Thyroid gland (tissue), 4 donors: ENCODE results near the gene MAMLD1. TPM values are rescaled to one million over a fixed set of nuclear protein-coding genes. Genes with fewer than 3 reads are reported as not detected.

Experiments used
- DNase-seq, 2 donors: peaks; one replicate each; pipeline ENCODE4 v3.0.0-alpha.2; 2019
- H3K27ac ChIP-seq, 3 donors: fragments of 200-600 bp; sonication (generic); 1 replicate in 2 of 3; 2 replicates in 1 of 3; pipeline ENCODE4 v1.5.1; 2016 to 2019; ENCODE audit warnings: mild to moderate bottlenecking in 1 of 3, moderate library complexity in 1 of 3
- H3K27me3 ChIP-seq: fragments of 200-600 bp; sonication (generic); one replicate; pipeline ENCODE4 v1.5.1; 2019
- H3K36me3 ChIP-seq, 2 donors: fragments of 200-600 bp; sonication (generic); one replicate each; pipeline ENCODE4 v1.5.1; 2016 to 2019
- H3K4me1 ChIP-seq, 2 donors: fragments of 200-600 bp; sonication (generic); one replicate each; pipeline ENCODE4 v1.5.1; 2017 to 2019
- H3K4me3 ChIP-seq, 3 donors: fragments of 200-600 bp; sonication (generic); replicated peaks in 1 of 3; 1 replicate in 2 of 3; 2 replicates in 1 of 3; pipeline ENCODE4 v1.5.1; 2016; ENCODE audit warnings: mild to moderate bottlenecking in 1 of 3
- H3K9me3 ChIP-seq: fragments of 200-600 bp; sonication (generic); one replicate; pipeline ENCODE4 v1.5.1; 2017
- POLR2A ChIP-seq, 2 donors: fragments of 450-650 bp; IDR thresholded peaks; one replicate each; pipeline ENCODE4 v1.6.1; 2017; ENCODE audit warnings: antibody characterized with exemption in 2 of 2, mild to moderate bottlenecking in 2 of 2, moderate library complexity in 1 of 2
- WGBS, 2 donors: methylation state at CpG; one replicate each; pipeline ENCODE4 v1.1.5; 2017; 5-methylcytosine and 5-hydroxymethylcytosine counted together
- intact Hi-C: fragments of 100-400 bp; cut with DNase I; formaldehyde crosslinking; loops from one replicate; pipeline ENCODE4 v1.15.1; 2023
- total RNA-seq, 4 donors: library from RNA; depleted of rRNA; stranded (reverse); fragments of >200 nt; gene quantifications; one replicate each; pipeline ENCODE4 v1.2.3, GENCODE V29; 2016
- TF ChIP-seq, protein P1 (sequence below), 6 experiments: fragments of 200-600 bp in 3 of 6; fragments of 450-650 bp in 3 of 6; sonication (generic) in 3 of 6; IDR thresholded peaks; one replicate each; pipeline ENCODE4 v1.5.1; 2016 to 2019; ENCODE audit warnings: antibody characterized with exemption in 6 of 6, mild to moderate bottlenecking in 2 of 6, inconsistent platforms in 1 of 6, moderate library complexity in 1 of 6

Gene MAMLD1
- total RNA-seq = 1 to 10 TPM; 1.3 to 2.2 (median 1.8) TPM

- no peaks in the 10 kb centered on the region for H3K36me3 ChIP-seq
- H3K27ac ChIP-seq = peak within 1 kb of the TSS in 2 of 3 donors; percentile 76 to 83
- 0 to 6% methylated on average over 1 to 2 of the region's 88 CpGs for WGBS, 2 donors
- H3K4me1 ChIP-seq = peaks cover 7 to 8% of the 10 kb centered on the region in 2 donors
- DNase-seq = peak; percentile 64 to 72
- no peaks in the 10 kb centered on the region for H3K9me3 ChIP-seq
- intact Hi-C loops = no loop called here
- H3K4me3 ChIP-seq = peak within 1 kb of the TSS in 2 of 3 donors; percentile 30 to 49
- no peaks in the 10 kb centered on the region for H3K27me3 ChIP-seq
- TF ChIP-seq, protein P1, sequence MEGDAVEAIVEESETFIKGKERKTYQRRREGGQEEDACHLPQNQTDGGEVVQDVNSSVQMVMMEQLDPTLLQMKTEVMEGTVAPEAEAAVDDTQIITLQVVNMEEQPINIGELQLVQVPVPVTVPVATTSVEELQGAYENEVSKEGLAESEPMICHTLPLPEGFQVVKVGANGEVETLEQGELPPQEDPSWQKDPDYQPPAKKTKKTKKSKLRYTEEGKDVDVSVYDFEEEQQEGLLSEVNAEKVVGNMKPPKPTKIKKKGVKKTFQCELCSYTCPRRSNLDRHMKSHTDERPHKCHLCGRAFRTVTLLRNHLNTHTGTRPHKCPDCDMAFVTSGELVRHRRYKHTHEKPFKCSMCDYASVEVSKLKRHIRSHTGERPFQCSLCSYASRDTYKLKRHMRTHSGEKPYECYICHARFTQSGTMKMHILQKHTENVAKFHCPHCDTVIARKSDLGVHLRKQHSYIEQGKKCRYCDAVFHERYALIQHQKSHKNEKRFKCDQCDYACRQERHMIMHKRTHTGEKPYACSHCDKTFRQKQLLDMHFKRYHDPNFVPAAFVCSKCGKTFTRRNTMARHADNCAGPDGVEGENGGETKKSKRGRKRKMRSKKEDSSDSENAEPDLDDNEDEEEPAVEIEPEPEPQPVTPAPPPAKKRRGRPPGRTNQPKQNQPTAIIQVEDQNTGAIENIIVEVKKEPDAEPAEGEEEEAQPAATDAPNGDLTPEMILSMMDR (IDR thresholded peaks at IDR 0.05) = peak in 1 of 6 experiments; percentile 3
- peak in 1 of 2 donors; percentile 71 for TF ChIP-seq POLR2A (IDR thresholded peaks at IDR 0.05)
Observed at GRCh38 chrX:150362599-150363481, at the start of gene MAMLD1. TSS of gene MAMLD1 (plus strand) at chrX:150363317. CDS start at chrX:150445517, 82,200 bp downstream.

- WGBS, 2 donors = 69 to 71% methylated on average over 5 of the region's 5 CpGs
- Histone ChIP-seq H3K9me3 (no peaks in the 10 kb centered on the region), H3K27me3 (no peaks in the 10 kb centered on the region), H3K4me1 (no peaks in the 10 kb centered on the region), H3K27ac (no peak overlapping the region), H3K4me3 (no peak overlapping the region), H3K36me3 (no peaks in the 10 kb centered on the region)
- DNase-seq = no peak
- intact Hi-C loops = no loop called here
- TF ChIP-seq, protein P1 (IDR thresholded peaks at IDR 0.05) = no peak
- no peak for TF ChIP-seq POLR2A (IDR thresholded peaks at IDR 0.05)
Observed at GRCh38 chrX:150313514-150313913, 49.6 kb upstream of the MAMLD1 start.

- 60 to 85% methylated on average over 2 to 3 of the region's 3 CpGs for WGBS, 2 donors
- no peak overlapping the region for H3K4me3 ChIP-seq
- H3K36me3 ChIP-seq = no peaks in the 10 kb centered on the region
- no peaks in the 10 kb centered on the region for H3K27me3 ChIP-seq
- intact Hi-C loops = no loop called here
- TF ChIP-seq, protein P1 (IDR thresholded peaks at IDR 0.05) = no peak
- no peak for TF ChIP-seq POLR2A (IDR thresholded peaks at IDR 0.05)
- no peaks in the 10 kb centered on the region for H3K9me3 ChIP-seq
- H3K4me1 ChIP-seq = no peaks in the 10 kb centered on the region
- DNase-seq = no peak
- H3K27ac ChIP-seq = no peak overlapping the region
Observed at GRCh38 chrX:150314186-150314585, 48.9 kb upstream of the MAMLD1 start.

DNA sequence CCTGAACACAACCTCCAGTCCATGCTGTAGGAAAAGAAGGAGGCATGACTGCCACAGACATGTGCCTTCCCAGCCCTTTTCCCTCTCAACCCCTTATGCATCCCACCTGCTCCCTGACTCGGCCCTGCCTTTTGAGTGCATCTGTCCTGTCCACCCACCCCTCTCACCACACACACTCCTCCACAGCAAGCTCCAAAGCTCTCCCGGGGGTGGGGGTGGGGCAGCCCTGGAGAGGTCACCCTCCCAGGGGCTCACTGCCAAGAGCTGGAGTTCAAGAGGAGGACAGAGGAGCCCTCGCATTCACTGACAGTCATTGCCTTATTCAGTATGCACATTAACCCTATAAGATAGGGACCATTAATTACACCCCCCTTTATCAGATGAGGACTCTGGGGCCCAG, 46.6 kb upstream of the MAMLD1 start:
- intact Hi-C loops = no loop called here
- no peak for DNase-seq
- Histone ChIP-seq H3K9me3 (no peaks in the 10 kb centered on the region), H3K27ac (no peak overlapping the region), H3K4me1 (no peaks in the 10 kb centered on the region), H3K4me3 (no peak overlapping the region), H3K36me3 (no peaks in the 10 kb centered on the region), H3K27me3 (no peaks in the 10 kb centered on the region)
- TF ChIP-seq, protein P1 (IDR thresholded peaks at IDR 0.05) = no peak
- TF ChIP-seq POLR2A (IDR thresholded peaks at IDR 0.05) = no peak
- 20% methylated on average over 1 of the region's 3 CpGs for WGBS, 2 donors

- no peak for DNase-seq
- H3K4me1 ChIP-seq = no peaks in the 10 kb centered on the region
- no peaks in the 10 kb centered on the region for H3K9me3 ChIP-seq
- no peaks in the 10 kb centered on the region for H3K27me3 ChIP-seq
- H3K27ac ChIP-seq = no peak overlapping the region
- H3K4me3 ChIP-seq = no peak overlapping the region
- no peaks in the 10 kb centered on the region for H3K36me3 ChIP-seq
- TF ChIP-seq, protein P1 (IDR thresholded peaks at IDR 0.05) = no peak
- no peak for TF ChIP-seq POLR2A (IDR thresholded peaks at IDR 0.05)
- intact Hi-C loops = no loop called here
Observed at GRCh38 chrX:150323020-150323419, 40.1 kb upstream of the MAMLD1 start.
